Bone marrow (tissue), 2 donors: Measurements from ENCODE around the gene TASP1.
A peak's percentile ranks its signal among the peaks of the same experiment; 100 is the strongest.

ENCODE experiments used
- DNase-seq, 2 donors: peaks; one replicate each; lab custom pipeline; 2025; lab: John Stamatoyannopoulos, UW

The TASP1 gene

DNA sequence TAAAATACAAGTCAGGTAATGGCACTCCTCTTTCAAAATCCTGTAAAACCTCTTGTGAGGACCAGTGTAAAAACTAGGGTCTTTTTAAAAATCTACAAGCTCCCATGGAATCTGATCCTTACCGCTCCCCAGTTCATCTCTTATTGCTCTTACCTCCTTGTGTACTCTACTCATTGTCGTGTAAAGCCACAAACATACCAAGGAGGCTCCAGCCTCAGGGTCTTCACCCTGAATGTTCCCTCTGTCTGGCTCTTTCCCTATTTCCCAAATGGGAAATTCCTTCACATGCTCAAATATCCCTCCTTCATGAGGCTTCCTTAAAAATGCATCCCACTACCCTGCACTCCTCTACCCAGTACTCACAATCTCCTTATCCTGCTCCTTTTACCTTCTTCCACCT lies 67.1 kb downstream of the TASP1 start:
- no peak for DNase-seq

DNA sequence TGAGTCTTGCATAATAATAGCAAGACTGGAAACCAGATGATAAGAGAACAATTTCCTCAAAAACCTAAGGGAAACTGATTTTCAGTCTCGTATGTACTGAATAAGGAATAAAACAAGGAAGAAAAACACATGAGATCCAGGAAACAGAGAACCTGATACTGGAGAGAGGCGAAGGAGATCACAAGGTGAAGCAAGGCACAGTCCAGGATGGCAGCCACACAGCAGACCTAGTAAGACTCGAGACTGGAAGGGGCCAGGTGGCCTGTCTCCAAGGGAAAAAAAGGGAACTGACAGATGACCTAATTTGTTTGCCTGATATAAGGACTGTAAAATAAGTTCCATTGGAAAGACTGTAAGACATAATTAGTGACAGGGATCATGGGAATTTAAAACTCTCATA lies 71.1 kb downstream of the TASP1 start:
- DNase-seq, result no peak

DNA sequence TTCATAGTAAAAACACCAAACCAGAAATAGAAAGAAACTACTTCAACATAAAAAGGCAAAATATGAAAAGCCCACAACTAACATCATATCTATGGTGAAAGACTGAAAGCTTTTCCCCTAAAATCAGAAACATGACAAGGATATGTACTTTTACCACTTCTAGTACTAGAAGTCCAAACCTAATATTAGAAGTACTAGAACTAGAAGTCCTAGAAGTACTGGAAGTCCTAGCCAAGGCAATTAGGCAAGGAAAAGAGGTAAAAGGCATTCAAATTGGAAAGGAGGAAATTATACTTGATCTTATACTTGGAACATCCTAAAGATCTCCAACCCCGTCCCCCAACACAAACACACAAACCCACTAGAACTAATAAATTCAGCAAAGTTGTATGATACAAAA lies 74.9 kb downstream of the TASP1 start:
- no peak for DNase-seq

DNA sequence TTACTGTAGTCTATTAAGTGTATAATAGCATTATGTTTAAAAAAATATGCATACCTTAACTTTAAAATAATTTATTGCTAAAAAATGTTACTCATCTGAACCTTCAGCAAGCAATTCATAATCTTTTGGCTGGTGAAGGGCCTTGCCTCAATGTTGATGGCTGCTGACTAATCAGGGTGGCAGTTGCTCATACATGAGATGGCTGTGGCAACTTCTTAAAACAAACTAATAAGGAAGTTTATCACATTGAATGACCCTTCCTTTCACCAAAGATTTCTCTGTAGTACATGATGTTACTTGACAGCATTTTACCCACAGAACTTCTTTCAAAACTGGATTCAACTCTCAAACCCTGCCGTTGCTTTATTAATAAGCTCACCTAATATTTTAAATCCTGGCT lies 84.0 kb downstream of the TASP1 start:
- no peak for DNase-seq

DNA sequence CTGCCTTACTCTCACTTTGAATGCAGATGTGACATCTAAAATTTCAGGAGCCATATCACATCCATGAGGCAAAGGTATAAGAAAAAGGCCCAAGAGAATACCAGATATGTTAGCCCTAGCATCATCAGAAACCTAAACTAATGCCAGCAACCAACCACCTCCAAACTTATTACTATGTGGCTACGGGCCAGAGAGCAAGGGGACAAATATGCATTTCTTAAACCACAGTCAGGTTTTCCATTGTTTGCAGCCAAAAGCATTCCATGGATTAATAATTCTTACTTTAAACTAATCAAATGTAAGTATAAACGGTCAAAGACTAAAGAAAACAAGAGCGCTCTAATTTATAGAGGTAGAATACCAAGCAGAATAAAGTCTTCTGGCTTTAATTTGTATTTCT lies 84.7 kb downstream of the TASP1 start:
- no peak for DNase-seq

DNA sequence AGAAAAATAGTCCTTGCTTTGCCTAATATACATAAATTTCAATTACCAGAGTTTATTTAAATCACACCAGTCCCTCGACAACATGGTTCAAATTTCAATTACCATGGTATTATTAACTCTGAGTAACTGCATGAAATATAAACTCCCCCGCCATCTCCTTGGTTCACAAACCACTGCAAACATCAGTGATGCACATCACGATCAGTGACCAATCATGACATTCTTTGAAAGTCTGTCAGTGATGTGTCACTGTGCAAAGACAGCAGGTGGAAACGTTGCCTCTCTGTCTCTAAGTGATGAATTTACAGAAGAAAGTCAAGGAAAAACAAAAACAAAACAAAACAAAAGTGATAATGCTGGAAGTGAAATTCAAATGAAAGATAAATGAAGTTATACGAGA lies 86.7 kb downstream of the TASP1 start:
- DNase-seq, result no peak

DNA sequence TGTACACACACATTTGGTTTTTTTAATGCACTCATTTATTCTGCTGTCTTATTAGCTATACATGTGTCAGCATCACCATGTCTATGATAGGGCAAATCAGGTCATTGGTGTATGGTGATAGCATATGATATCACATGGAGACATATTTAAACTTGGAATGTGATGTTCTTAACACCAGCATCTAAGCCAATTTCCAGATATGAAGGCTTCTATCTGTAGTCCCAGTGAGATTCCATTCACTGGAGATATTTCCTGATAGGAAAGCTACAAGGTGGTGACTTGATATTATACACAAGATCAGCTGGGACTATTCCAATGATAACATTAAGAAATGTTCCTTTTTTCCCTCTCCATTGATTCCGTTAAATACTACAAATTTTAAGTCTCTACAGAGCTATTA lies 89.3 kb downstream of the TASP1 start:
- DNase-seq, result no peak

DNA sequence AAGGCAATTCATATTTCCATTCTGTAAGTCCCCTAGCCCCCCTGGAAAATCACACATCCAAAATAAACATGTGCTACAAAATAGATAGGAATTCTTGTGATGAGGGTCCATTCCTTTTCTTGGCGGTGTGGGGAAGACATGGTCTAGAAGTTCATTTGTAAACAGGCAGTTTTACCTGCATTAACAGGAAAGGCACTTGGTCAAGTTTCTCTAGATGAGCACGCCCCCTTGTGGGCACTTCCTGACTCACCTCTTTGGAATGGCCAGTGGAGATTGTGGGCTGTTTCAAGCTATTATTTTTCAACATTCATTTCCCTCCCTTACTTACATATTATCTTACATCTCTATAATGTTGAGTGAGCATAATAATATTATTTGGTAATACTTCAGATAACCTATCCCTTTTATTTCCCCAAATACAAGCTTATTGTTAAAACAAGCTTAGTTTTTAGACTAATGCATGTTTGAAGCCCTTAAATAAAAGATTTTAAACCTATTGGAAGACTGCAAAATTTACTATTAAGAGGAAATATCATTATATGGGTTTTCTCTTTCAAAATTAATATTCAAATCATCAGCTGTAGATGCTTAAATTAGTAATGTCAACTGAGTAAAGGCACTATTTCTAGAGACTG lies 92.1 kb downstream of the TASP1 start:
- DNase-seq, result peak in 1 of 2 donors; percentile 7

DNA sequence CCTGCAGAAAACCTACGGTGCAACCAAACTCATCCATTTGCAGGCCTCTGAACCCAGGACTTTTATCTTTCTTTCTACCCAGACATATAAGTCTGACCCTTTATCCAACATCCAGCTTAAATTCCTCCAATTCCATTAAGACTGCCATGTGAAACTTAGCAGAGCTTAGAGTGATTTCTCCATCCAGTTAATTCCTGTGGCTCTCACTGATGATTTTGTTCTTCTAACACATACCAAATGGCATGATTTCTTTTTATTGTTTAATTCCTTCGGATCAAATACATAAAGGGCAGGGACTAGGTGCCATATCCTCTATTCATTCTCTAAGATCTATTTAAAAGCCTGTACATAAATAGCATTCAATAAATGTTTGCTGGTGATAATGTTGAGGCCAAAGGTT lies 92.9 kb downstream of the TASP1 start:
- no peak for DNase-seq

DNA sequence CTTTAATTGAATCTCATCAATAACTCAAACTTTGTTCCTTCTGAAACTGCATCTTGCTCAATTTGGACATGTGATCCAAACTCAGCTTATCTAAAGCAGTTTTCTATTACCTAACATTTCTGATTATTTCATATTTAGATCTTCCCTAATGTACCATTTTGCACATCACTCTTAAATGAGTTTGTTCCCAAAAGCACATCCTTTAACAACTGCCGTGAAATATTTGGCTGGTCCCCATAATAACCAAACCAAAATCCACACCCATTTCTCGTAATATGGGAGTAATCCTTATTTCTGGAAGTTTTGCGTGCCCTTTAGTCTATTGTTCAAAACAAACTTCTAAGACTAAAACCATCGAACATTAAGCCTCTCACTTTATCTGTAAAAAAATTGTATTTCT lies 94.9 kb downstream of the TASP1 start:
- DNase-seq, result no peak

DNA sequence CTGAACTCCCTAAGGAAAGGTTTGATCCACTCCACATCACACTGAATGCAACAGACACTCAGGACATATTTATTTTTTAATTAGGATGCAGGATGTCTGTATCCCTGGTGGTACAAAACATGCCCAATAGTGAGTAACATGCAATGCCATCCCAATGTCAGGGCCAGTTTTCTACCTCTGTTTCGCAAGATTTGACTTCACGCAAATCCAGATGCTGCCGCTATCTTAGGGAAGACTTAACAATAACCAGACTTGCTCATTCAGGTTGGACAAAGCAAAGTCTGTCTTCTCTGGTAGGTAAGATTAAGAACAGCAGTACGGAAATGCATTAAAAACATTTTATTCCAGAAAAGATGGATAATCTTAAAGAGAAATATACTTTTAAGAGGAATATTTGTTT lies 103.1 kb downstream of the TASP1 start:
- DNase-seq, result no peak

DNA sequence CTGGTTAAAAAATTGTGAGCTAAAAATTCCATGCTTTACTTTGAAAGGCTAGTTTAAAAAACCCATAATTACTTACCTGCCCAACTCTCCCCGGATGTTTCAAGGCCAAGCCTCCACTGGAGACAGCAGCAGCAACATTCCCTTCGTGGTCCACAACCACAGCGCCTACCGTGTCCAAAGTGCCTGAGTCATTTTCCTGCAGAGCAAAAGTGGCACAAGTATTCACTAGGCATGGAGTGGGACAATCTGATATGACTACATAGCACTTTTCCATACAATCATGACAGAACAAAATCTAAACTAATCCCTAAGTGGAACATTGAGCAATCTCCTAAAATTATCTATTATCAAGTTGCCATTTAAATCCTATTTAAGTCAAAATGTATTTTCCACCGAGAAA lies 104.8 kb downstream of the TASP1 start:
- no peak for DNase-seq

DNA sequence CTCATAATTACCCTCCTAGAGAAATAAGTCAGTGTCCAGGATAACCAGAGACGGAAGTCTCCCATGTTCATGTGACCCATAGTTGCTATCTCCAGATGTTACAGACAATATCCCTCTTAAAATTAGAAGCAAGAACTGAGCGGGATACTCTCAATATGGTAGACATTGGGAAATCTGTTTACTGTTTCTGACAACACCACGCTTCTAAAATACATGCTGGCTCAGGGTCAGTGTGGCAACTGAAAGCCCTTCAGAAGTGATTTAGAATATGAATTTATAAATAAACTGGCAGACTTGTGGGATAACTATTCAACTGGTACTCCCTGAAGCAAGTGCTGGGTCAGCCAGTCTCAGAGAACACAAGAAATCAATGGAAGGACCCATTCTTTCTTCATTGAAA lies 108.6 kb downstream of the TASP1 start:
- no peak for DNase-seq

DNA sequence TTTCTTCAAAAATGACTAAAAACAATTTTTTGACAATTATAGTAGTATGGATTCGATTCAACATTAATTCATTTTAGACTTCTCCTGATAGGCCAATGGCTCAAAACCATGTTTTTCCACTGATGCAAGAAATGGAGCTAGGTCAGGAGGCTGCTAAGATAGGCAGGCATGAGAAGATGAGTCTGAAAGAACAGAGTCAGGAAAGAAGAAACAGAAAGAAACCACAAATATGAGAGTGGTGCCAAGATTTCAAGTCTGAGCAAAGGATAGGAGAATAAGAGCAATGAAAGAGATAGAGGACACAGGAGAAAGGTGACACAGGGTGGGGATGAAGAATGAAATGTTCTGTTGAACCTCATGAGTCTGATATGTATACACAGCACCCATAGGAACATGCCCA lies 112.2 kb downstream of the TASP1 start:
- DNase-seq, result no peak

DNA sequence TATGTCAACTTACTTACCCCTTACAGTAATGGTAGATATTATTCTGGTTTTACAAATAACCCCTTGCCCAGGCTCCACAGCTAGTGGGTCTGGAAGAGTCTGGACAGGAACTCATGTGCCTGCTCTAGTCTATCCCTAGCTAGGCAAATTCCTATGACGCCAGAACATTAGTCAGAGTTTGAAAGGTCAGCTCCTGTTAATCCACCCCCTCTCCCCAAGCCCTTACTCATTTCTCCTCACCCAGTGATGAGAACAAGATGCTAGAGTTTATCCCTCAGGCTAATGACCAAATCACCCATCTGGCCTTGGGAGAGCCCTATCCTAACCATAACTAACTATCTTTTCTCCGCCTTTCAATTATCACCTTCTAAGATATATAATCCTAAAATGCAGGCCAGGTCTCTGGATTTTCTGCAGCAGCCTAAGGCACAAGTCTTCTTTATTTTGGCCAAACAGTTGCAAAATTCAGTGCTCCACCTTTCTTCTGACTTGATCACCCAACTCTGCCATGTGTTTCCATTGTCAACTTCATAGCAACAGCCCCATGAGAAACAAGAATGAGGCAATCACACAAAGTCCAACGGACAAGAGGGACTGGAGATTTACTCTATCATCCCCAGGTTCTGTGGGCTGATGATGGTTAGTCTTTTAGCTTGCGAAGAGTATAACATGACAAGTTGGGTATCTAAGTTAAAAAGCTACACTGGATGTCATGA lies 113.3 kb downstream of the TASP1 start:
- DNase-seq, result no peak

DNA sequence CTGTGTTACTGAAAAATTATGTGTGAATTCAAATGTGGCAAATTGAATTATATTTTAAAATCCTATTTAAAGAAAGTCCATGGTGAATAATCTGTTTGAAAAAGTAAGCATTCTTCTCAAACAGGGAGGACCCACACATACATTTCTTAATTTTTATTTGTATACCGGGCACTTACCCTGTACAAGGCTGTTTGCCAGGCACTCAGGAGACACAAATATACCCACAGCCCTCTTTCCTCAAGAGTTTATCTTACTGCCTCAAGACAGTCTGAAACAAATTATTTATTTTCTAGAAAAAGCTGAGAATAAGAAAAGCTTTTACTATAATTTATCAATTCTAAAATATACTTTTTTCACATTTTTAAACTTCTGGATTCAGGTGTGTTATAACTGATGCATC lies 114.4 kb downstream of the TASP1 start:
- no peak for DNase-seq

DNA sequence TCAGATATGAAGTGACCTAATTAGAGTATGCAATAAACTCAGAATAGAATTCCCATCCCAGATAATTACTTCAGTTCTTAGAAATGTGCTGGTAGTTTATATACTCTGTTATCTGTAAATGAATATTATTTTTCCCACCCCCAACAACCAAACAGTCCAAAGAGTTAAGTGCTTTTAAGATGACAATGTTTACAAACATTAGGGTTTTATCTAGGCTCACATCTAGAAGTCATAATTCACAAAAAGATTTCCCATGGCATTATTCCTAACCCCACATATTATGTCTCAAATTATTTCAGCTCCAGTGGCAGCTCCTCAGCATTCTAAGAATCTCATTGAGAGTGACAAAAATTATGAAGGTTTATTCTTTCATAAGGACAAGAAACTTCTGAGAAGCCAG lies 120.9 kb downstream of the TASP1 start:
- no peak for DNase-seq

DNA sequence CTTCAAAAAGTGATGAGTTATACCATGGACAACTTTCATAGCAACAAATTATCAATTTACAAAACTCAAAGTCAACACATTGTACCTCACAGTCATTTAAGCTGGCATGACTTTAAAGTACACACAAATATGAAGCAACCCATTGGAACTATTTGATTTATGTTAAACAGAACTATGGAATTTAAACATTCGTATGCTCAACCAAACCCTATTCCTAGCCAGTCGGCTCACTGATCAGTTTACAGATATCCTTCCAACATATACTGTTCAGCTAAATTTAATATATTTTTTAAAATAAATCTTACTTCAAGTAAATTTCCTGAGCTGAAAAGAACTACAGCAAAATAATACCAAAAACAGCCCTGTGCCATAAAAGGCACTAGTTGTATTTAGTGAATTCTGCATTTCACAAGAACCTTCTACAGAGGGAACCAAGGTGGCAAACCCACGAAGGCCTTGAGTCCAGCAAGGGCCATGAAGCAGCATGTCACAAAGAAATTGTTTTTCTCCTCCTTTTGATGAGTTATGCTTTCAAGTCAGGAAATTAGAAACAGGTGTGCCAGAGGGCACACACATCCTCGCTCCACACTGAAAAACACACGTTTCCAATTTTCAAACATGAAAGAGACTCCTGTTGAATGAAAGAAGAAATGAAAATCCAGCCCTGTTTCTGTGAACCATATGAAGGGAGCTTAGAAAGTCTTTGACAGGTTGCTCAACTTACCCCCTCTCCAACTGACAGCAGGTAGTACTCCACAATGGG lies 122.8 kb downstream of the TASP1 start:
- no peak for DNase-seq

DNA sequence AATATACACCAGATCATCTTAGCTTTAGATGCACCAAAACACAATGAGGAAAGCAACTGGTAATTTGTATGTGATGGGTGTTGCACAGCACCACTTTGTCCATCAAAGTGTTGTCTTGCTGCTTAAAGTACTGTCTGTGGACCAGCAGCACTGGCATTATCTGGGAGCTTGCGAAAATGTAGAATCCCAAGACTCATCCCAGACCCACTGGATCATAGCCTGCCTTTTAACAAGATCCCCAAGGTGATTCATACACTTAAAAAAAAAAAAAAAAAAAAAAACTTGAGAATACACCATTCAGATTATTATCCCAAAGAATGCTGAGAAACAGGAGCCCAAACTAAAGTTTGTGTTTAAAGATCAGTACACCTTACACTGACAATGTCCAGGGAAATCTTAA lies 123.4 kb downstream of the TASP1 start:
- DNase-seq, result no peak

DNA sequence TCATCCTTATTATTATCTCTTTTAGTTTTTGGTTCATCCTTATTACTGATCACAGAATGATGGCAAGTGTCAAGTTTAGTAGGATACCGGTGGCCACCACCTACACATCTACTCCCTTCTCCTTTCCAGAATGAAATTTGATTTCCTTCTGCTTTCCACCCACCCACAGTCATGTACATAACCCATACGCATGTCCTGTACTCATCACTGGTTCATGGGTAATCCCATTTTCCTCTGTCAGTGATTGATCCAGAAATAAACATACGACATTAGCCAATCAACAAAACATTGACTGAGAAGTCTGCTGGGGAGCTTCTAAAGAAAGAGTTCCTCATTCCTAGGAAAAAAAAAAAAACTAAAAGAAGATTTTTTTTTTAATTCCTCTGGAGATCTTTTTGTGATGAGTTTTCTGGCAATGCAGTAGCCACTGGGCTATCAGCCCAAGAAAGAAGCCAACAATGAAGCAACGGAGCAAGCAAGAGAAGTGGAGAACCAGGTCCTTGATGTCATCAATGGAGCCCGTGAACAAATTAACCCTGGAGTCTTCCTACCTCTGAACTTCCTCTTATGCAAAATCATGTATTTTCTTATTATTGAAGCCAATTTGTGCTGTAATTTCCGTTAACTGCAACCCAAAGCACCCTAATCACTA lies 127.8 kb downstream of the TASP1 start:
- no peak for DNase-seq

DNA sequence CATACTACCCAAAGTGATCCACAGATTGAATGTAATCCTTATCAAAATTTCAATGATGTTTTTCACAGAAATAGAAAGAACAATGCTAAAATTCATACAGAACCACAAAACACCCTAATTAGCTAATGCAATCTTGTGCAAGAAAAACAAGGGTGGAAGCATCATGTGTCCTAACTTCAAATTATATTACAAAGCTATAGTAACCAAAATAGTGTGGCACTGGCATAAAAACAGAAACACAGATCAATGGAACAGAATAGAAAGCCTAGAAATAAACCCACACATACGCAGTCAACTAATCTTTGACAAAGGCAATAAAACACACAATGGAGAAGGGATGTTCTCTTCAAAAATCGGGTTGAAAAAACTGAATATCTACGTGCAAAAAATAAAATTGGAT lies 131.1 kb downstream of the TASP1 start:
- no peak for DNase-seq

DNA sequence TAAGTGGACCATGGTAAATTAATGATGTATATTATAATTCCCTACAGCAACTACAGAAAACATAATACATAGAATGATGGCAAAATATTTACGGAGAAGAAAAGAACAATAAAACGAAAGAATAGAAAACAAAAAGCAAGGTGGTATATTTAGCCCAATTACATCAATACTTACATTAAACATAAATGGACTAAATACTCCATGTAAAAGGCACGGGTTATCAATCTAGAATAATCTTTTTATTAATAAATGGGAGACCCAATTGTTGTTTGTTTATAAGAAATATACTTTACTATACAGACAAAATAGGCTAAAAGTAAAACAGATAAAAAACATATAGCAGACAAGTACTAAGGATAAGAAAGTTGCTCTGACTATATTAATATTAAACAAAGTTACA lies 137.2 kb downstream of the TASP1 start:
- DNase-seq, result no peak

DNA sequence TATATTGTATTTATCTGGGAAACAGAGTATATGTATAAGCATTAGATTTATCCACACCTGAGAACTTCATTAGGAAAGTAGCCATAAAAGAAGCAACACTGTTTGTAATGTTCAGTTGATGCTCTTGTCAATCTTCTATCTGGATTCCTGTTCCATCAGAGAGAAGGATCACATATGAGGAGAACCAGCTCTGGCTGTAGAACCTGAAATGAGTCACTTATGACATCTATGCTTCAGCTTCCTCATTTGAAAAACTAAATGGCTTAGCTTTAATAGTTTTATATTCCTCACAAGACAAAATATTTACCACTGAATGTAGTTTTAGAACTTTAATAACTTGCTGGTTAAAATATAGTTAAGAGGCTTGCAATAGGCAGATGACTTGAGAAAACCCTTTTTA lies 144.7 kb downstream of the TASP1 start:
- DNase-seq, result no peak
